AG04450 (cell line): ENCODE data around the gene JTB. TPM values are rescaled to one million over a fixed set of nuclear protein-coding genes. Genes with fewer than 3 reads are reported as not detected.

Experiments
- CTCF ChIA-PET: fragments of 300-600, 350-600 bp; formaldehyde crosslinking; extraction: SDS; loops from one replicate; lab custom pipeline; 2022; ENCODE audit warnings: antibody characterized with exemption, inconsistent platforms; lab: Charles Lee
- POLR2A ChIA-PET: fragments of 350-600 bp; formaldehyde crosslinking; extraction: SDS; loops from one replicate; lab custom pipeline; 2021; ENCODE audit warnings: antibody characterized with exemption, inconsistent platforms; lab: Yijun Ruan, JAX
- DNase-seq: peaks from one replicate; pipeline ENCODE4 v3.0.0-alpha.2; 2011; ENCODE audit warnings: low read depth, low spot score
- H3K27ac ChIP-seq: one replicate; pipeline ENCODE4 v1.5.1; 2012; ENCODE audit warnings: low read depth, low read length, control low read depth
- H3K27me3 ChIP-seq: one replicate; pipeline ENCODE4 v1.6.0; 2012; ENCODE audit warnings: low read length; ENCODE audit not compliant: control insufficient read depth, insufficient read depth
- H3K4me3 ChIP-seq: 2 replicates; pipeline ENCODE4 v1.5.1; 2011; ENCODE audit warnings: mild to moderate bottlenecking, low read depth, low read length, control low read depth
- H3K9me3 ChIP-seq: 2 replicates; pipeline ENCODE4 v1.5.1; 2012; ENCODE audit warnings: low read length; ENCODE audit not compliant: control insufficient read depth, insufficient read depth
- polyA plus RNA-seq: library from polyadenylated mRNA; depleted of rRNA; stranded (reverse); fragments of >200 nt; gene quantifications from 2 replicates; pipeline ENCODE4 v1.2.3, GENCODE V29; 2011
- TF ChIP-seq, protein P1 (sequence below): IDR thresholded peaks from 2 replicates; pipeline ENCODE4 v1.5.1; 2011; ENCODE audit warnings: low read depth, low read length, control low read depth, inconsistent platforms

Gene JTB
- polyA plus RNA-seq, 1 experiment, result 160 TPM

DNA sequence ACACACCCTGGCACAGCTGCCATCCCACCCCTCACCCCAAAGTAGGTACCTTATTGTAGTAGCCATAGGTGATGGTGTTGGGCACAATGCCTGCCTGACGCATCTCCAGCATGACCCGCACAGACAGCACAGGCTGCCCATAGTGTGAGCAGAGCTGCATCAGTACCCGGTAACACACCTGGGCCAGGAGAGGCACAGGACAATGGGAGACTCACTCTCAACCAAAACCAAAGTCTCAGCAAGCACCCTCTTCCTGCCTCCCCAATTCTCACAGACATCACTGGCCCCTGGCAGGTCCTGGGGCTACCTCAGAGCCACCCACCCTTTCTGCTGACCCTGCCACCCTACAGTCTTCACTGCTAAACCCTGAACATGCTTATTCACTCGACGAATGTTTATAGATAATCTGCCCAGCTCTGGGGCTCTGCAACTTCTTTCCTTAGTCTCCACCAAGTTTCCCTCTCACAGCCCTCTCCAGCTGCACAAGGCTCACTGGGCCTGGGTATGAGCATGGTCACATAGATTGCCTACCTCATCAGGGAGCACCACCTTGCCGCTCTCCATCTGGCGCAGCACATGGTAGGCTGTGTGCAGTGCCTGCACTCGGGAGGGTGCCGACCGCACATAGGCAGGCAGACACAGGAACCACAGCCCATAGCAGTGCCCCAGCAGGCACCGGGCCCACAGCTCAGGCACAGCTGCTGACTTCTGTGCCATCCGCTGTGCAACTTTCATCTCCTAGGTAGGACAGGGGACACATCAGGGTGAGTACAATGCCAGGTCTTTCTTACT is 41.3 kb downstream of the JTB start:
- ChIA-PET CTCF (no interaction called here), POLR2A (no interaction called here)
- H3K9me3 ChIP-seq, result no peaks in the 10 kb centered on the region
- TF ChIP-seq, protein P1, sequence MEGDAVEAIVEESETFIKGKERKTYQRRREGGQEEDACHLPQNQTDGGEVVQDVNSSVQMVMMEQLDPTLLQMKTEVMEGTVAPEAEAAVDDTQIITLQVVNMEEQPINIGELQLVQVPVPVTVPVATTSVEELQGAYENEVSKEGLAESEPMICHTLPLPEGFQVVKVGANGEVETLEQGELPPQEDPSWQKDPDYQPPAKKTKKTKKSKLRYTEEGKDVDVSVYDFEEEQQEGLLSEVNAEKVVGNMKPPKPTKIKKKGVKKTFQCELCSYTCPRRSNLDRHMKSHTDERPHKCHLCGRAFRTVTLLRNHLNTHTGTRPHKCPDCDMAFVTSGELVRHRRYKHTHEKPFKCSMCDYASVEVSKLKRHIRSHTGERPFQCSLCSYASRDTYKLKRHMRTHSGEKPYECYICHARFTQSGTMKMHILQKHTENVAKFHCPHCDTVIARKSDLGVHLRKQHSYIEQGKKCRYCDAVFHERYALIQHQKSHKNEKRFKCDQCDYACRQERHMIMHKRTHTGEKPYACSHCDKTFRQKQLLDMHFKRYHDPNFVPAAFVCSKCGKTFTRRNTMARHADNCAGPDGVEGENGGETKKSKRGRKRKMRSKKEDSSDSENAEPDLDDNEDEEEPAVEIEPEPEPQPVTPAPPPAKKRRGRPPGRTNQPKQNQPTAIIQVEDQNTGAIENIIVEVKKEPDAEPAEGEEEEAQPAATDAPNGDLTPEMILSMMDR, result no peak
- no peaks in the 10 kb centered on the region for H3K27me3 ChIP-seq
- no peak overlapping the region for H3K27ac ChIP-seq
- no peak for DNase-seq
- H3K4me3 ChIP-seq, result no peak overlapping the region

DNA sequence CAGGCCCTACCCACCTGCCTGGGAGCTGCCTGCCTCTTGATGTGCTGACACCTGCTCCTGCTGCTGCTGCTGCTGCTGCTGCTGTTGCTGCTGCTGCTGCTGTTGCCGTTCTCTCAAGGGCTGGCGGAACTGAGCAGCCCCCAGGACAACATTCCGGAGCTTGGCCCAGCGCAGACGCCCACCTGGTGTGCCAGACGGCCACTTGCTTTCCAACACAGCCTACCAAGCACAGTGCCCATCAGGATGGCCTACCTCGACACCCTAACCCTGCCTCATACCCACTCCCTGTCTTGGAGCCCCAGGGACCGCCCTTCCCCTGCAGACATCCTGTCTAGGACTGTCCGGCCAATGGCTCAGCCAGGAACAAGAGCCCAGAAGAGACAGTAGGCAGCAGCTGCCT is 42.7 kb downstream of the JTB start:
- no peak overlapping the region for H3K4me3 ChIP-seq
- no peaks in the 10 kb centered on the region for H3K27me3 ChIP-seq
- no peaks in the 10 kb centered on the region for H3K9me3 ChIP-seq
- POLR2A ChIA-PET, result interaction anchor here (0.7 kb wide), 1 partner anchor 142 kb away, joined by 3 read pairs; no protein-coding TSS in a partner anchor
- TF ChIP-seq, protein P1, result no peak
- DNase-seq, result no peak
- CTCF ChIA-PET, result no interaction called here
- H3K27ac ChIP-seq, result no peak overlapping the region

DNA sequence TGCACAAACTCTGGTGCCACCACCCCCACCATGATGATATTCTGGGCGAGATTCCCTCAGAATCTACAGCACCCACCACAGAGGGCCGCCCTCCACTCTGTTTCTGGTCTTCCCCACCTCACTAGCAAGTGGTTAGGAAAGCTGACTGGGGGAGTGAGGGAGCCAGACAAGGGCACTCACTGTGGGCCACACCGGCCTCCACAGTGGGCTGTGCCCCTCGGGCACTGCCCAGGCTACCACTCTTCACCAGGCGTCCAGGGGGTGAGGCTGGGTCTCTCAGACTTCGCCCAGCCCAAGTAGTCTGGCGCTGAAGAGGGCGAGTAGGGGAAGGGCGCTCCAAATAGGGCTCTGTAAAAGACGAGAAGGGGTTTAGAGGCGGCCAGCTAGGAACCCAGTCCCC is 43.5 kb downstream of the JTB start:
- H3K9me3 ChIP-seq, result no peaks in the 10 kb centered on the region
- H3K4me3 ChIP-seq, result no peak overlapping the region
- no peak for DNase-seq
- no peak overlapping the region for H3K27ac ChIP-seq
- ChIA-PET CTCF (no interaction called here), POLR2A (no interaction called here)
- H3K27me3 ChIP-seq, result no peaks in the 10 kb centered on the region
- TF ChIP-seq, protein P1, result no peak

DNA sequence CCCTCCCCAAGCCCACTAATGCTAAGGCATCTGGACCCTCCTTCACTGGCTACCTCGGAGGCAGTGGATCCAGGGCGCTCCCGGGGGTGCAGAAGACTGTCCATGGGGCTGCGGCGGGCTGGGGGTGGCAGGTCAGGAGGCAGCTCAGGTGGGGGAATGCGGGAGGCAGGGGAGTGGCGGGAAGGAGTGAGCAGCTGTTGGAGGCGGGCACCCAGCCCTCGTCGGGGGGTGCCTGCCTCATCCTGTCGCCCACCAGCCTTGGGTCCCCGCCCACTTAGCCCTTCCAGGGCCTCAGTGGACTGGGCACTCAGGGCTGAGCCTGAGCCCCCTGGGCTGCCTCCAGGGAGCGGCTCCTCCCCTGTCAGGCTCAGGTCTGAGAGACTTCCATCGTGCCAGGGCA is 44.0 kb downstream of the JTB start:
- ChIA-PET CTCF (no interaction called here), POLR2A (no interaction called here)
- Histone ChIP-seq H3K27ac (no peak overlapping the region), H3K27me3 (no peaks in the 10 kb centered on the region), H3K9me3 (no peaks in the 10 kb centered on the region), H3K4me3 (no peak overlapping the region)
- no peak for DNase-seq
- TF ChIP-seq, protein P1, result no peak

DNA sequence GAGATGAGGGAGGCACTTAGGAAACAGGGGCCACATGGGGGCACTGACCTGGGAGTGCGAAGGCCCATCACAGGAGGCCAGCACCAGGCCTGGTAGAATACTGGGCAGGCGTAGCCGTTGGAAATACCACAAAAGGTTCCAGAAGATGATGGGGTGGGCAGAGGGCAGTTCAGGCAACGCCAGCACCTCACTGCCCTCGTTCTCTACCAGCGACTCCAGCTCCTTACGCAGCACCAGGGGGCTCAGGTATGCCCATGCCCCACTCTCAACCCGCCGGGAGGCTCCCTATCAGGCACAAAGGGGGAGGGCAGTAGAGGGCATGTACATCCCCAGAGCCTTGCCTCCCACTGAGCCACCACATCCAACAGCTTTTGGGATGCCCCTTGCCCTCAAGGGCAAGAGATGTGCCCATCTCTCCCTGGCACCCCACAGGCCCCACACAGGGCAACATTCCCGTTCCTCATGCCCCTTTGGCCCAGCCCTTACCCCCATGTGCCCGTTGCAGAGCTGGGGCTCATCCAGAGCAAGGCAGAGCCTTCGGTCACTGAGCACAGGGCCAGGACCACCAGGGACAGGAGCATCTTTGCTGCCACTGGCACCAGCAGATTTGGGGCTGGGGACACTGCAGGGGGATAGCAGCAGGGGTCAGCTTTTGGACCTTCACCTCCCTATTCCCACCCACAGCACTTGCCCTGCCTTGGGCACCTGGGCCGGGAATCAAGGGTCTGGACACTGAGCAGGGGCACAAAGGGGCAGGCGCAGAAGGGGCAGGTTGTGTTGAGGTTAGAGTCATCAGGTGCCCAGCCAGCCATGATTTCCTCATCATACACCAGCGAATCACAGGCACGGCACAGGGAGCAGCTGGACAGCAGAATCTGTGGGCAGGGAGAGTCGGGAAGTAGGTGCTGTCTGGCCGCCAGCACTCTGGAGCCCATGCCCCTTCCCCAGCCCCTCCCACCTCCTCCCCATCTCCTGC is 45.0 kb downstream of the JTB start:
- ChIA-PET CTCF (interaction anchor here (0.6 kb wide), 1 partner anchor 186 kb away, joined by 3 read pairs; no protein-coding TSS in a partner anchor), POLR2A (no interaction called here)
- no peak for DNase-seq
- no peaks in the 10 kb centered on the region for H3K27me3 ChIP-seq
- TF ChIP-seq, protein P1, result no peak
- H3K27ac ChIP-seq, result no peak overlapping the region
- no peak overlapping the region for H3K4me3 ChIP-seq
- H3K9me3 ChIP-seq, result no peaks in the 10 kb centered on the region
